Fibroblast of the conjunctiva (primary cell): ENCODE data around the gene DDX25.

ENCODE experiments used
- DNase-seq: peaks from one replicate; pipeline ENCODE4 v3.0.0-alpha.2; 2010; ENCODE audit warnings: low read depth

DDX25 gene

DNA sequence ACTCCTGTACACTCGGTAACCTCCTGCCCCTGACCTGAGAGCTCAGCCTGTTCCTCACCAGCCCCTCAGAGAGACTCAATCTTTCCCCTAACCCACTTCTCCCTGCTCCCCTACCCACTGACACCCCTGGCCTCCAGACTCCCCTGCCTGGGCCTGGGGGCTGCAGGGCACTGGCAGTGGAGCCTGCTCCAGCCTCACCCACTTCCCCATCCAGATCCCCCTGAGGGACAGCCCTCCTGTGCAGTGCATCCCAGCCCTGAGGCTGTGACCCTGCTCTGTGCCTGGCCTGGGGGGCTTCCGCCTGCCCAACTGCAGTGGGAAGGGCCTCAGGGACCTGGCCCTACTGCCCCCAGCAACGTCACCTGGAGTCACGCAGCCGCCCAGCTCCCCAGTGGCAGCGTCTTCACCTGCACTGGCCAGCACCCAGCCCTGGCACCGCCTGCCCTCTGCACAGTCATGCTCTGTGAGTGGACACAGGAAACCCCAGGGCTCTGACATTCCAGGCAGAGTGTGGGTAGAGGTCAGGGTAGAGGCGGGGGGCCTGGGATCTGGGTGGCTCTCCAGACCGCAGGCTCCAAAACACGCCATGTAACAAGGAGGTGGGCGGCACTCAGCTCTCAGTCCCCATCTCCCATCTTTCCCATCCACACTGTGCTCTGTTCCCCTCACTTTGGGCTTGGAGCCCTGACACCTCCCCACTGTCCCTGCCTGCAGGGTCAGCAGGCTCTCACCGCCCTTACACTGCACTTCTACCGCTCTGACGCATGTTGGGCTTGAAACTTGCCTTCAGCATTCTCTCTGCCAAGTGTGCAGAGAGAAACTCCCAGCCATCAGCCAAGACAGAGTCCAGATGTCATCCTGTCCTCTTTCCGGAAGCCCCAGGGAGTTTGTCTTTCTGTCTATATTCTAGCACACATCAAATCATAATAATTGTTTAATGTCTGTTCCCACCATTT is 46.7 kb downstream of the DDX25 start:
- no peak for DNase-seq

DNA sequence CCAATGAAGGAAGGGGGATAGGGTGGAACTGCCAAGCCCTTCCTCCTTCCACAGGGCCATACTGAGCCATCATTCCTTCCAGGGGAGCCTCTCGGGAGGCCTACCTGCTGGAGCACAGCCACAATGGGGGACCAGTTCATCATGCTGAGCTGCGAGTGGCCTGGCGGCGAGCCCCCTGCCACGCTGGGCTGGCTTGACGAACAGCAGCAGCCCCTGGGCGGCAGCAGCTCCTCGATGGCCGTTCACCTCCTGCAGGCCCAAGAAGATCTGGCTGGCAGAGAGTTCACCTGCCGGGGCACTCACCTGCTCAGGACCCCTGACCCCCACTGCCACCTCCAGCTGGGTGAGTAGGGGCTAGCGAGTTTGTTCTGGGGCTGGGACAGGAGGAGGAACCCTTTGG is 47.4 kb downstream of the DDX25 start:
- no peak for DNase-seq

DNA sequence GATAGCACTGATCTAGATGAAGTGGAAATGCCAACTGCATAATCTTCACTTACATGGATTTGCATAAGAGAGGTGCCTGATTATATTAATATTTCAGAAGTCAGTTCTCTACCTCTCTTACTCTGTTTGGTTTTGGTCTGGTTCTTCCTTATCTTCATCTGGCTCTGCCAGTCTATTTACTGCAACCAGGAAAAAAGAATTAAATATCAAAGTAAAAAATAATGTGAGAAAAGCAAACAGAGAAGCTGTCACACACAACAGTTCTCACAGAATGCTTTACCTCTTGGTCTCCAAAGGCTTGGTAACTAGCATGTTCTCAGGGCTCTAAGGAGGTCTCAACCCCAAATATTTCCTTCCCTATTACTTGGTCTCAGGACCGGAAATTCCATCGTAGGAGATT is 48.3 kb downstream of the DDX25 start:
- no peak for DNase-seq

DNA sequence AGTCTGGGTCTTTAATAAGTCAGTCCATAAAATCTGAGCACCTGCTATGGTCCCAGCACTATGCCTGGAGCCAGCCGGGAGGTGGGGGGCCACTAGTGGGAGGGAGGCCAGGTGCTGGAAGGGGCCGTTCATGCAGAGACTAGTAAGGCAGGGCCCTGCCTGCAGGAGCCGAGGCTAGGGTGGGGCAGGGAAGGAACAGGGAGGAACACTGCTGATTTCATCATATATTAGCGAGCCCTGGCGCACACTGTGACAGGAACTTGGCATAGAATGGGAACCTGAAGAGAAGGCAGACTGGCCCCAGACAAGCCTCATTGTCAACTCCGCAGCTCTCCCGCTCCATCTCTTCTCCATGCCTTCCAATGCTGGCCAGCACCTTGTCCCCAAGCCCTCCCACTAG is 48.7 kb downstream of the DDX25 start:
- no peak for DNase-seq

DNA sequence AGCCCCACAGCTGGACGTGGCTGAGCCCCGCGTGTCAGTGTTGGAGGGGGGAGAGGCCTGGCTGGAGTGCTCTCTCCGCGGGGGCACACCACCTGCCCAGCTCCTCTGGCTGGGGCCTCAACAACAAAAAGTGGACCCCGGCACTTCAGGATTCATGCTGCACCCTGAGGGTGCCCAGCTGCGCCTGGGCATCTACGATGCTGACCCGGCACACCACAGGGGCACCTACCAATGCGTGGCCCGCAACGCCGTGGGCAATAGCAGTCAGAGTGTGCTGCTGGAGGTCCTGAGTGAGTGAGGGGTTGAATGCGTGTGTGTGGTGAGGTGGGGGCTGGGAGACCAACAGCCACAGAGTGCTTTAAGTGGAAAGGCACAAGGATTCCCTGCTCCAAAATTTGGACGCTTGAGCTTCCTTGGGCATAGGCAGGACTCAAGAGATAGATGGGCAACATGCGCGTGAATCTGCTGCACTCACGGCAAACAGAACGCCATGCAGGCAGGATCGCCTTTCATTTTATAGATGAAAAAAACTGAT is 49.2 kb downstream of the DDX25 start:
- DNase-seq = no peak

DNA sequence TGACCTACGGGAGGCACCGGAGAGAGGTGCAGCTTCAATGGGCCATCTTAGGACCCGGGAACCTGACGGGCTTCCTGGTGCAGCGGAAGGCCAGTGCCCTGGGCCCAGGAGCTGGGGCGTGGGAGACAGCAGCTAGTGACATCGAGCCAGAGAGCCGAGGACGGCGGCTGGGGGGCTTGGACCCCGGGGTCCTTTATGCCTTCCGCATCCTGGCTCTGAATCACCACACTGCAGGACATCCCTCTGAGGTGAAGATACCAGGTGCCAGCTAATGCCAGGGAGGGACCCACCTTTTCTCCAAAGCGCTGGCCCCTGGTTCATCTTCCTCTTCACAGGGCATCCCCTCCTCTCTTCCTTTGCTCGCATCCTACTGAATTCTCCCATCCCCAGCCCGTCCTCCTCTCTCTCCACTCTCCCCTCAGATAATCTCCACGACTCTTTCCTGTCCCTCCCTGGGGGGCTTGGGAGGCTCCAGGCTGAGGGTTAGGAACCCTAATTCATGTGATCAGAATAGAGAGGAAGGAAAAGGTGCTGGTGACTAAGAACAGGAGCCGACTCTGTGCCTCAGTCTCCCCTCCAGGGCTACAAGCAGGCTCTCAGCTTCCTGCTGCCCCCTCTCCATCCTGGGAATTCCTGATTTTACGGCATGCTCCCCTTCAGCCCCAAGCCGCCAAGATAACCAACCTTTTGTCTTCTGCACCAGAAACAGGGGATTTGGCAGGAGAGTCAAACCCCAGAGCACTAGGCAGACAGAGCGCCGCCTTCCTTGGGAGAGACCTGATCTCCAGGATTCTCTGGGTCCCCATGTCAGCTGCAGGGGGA is 50.0 kb downstream of the DDX25 start:
- DNase-seq = no peak

DNA sequence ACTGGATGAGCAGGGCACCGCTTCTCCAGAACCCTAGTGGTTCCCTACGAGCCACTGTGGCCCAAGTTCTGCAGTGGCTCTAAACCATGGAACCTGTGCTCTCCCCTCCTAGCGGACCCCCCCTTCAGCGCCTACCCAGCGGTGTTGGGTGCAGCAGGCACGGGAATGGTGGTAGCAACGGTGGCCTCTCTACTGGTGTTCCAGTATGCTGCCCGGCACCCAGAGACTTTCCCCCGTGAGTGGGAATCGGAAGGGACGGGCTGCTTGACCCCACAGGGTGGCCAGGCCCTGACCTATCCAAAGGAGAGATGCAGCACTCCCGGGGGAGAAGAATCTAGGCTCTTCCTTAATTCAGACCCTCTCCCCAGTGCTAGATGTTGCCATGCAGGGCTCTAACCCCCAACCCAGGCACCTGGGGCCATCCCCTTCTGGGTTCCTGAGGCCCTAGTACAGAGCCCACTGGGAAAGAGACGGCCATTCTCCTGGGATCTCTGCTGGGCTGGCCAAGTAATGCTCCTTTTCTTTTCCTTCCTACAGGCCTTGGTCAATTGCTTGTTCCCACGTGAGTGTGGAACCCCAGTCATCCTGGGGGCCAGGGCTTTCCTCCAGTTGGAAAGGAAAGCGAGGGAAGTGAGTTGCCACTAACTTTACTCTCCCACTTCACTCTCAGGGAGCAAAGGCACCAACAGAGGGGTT is 50.8 kb downstream of the DDX25 start:
- DNase-seq = no peak

DNA sequence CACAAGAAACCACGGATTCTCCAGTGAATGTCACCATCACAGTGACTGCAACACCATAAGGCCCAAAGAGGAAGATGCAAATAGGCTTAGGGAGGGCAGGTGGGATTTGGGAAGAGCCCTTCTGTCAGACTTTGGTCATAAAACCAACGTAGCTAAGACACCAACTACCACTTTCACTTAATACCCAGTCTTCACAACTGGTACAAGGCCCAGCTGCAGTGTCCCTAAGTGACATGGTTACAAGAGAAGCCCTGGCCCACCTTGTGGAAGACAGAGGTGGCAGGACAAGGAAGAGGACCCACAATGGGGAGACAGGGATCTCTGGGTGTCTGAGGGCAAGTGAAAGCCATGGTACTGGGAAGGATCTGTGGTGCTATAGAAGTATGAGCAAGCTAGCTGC is 51.5 kb downstream of the DDX25 start:
- DNase-seq = no peak

DNA sequence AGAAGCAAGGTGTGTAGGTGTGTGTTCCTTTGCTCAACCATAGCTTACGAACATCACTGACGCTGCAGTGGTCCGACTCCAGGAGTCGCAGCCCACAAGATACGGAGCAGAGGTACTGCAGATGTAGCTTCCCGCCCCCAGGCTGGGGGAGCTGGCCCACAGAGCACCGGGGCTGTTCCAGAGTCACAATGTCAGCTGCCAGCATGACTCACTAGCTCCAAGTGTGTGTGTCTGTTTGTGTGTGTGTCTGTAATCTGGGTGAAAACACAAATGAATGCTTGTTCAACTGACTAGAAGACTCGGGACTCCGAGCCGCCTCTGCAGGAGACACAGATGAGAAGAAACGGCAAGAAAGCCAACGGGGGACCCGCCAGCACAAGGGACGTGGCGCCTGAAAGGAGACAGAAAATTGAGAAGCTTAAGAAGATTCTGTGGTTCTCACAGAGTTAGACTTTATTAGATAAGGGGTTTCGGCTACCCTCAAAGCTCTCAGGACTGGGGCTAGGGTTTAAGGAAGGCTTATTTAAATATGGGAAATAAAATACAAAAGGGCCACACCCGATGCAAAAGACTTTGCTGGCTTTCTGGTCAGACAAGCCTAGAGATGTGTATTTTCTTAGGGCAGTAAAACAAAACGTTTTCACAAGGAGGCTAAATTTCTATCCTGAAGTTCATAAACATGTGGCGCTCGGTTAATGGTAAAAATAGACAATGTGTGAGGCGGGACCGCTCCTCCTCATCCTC is 52.3 kb downstream of the DDX25 start:
- DNase-seq = no peak

DNA sequence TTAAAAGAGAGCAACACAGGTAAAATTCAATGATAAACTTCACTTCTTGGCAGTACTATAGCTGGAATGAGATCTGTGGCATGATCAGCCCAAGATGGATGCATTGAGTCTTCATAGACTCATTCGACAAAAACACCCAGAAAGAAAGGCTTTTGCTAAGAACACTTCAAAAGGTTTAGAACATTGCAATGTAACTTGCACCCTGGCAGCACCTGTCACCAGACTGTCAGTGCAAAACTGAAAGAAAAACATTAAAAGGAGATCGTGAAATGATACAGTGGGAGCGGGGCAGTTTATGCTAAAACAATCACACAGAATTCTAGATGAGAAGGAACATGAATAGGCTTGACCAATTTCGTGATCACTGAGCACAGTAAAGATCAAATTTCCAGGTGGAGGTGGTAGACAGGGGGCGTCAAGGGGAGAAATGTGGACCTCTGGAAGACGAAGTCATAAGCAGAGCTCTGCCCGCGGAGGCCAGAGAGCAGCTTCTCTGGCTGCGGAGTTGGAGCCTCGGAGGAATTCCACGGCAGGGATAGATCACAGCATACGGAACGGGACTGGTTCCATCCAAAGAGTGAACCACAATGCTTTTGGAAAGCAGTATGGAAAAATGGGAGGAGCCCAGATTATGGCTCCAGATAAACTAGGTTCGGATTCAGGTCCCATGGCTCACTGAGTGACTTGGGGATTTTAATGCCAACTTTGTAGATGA is 53.5 kb downstream of the DDX25 start:
- DNase-seq = no peak

DNA sequence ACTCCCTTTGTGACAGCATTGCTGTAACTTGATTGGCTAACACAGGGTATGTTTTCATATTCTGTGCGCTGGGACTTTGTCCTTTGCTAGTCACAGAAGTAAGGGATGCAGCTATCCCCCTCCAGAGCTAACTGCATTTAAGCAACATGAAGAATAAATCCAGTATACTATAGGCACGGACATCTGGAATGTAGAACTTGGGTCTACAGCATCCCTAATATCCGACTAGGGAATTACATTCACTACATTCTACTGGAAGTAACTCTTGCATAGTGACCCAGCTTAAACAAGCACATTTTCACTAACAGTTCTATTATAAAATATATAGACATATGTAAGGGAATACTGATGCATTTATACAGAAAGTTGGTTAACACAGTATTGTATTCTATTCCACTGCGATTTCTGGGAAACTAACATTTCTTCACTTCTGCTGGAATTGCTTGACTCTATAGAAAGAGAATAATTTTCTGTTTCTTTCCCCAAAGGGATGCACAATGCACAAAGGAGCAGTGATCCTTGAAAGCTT is 54.6 kb downstream of the DDX25 start:
- DNase-seq = no peak

DNA sequence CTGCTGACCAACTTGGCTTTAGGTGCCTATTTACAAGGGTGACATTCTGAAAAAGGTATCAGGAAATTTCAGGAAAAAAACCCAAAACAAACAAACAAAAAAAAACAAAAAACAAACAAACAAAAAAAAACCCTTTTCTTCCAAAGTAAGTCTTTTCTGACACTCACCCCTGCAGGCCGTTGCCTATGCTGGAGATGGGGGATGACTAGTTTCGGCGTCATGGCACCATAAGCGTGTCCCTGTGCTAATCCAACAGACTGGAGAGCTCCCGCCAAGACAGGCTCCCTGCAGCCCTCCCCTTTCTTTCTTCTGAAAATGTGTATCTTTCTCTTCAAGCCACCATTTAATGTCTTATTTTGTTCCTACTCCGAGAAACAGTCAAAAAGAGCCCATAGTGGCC is 55.2 kb downstream of the DDX25 start:
- no peak for DNase-seq

DNA sequence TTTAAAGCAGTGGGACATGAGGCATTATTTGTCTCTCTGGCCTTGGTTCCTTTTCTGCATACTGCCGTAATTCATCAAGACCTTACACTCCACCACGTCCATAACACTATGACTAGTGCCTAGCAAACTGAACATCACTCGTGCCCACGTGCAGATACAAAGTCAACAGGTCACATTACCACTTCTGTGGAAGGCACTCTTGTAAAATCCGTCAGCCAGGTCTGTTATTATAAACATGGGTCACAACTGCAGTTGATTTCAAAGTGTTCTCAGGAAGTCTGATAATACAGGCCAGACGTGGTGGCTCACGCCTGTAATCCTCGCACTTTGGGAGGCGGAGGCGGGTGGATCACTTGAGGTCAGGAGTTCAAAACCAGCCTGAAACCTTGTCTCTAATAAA is 55.6 kb downstream of the DDX25 start:
- no peak for DNase-seq

DNA sequence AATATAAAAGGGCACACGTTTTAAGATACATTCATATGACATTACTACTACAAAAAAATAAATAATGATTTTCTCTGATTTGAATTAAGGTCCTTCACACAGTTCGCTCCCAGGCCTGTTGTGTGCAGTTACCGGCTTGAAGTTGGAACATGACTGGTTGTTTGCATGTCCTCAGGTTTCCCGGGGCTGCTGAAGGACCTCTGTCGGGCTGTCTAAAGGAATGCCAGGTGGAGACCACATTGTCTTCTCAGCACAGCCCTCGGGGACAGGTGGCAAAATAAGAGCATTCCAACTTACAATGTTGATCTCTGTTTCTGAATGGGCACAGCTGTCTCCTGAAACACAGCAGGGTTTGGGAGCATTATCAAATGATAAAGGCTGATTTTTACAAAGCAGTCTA is 56.5 kb downstream of the DDX25 start:
- no peak for DNase-seq

DNA sequence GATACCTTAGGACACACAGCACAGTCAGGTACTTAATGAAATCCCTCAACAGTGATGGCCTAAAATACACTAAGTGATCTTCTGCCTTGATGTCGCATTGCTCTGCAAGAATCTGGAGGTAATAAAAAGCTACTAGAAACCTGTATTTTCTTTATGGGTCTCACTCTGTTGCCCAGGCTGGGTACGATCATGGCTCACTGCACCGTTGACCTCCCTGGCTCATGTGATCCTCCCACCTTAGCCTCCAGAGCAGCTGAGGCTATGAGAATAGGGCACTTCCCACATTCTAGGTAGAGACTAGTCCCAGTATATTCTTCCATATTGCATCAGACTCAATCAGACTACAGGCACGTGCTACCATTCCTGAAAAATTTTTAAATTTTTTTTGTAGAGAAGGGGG is 63.2 kb downstream of the DDX25 start:
- no peak for DNase-seq

DNA sequence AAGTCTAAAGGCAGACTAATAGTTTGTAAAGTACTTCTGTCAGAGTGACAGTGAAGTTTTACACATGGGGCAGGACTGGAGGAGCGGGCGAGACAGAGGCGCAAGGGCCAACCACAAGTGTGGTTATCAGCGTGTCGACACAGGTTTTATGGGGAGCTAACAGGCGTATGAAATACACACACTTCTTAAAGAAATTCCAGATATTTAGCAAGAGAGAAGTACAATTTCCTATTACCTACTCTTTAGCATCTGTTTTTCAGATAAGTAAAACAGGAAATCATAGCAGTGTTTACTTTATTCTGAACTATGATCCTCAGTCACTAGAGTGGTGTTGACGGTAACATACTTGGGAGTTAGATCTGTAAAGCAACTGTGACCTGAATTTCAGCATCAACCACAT is 64.0 kb downstream of the DDX25 start:
- no peak for DNase-seq

DNA sequence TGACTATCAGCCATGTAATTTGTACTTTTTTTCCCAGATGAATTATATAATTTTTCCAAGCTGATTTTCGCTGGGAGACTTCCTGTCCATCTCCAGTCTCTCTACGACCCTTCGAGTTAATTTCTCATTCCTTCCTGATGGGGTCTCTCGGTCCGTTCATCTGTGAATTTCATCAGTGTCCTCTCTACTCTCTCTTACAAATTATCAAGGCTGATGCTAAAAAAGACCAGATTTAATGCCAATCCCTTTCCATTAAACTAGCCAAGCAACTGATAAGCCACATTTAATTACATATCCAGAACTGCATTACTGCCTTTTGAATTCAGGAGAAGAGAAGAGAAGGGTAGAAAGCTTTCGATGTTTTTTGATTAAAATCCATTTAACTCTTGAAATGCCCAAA is 67.3 kb downstream of the DDX25 start:
- no peak for DNase-seq

DNA sequence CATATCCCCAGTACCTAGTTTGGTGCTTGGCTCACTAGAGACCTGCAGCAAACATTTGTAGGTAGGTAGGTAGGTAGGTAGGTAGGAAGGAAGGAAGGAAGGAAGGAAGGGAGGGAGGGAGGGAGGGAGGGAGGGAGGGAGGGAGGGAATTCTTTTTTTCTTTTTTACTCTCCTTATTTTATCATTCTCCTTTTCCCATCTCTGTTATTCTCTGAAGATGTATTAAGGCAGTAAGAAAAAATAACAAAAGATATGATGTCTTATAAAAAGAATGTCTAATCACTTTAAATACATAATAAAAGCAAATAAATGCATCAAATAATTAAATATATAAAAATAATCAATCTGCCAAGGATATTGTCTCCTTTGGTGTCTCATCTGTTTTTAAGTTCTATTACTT is 70.0 kb downstream of the DDX25 start:
- DNase-seq = no peak

DNA sequence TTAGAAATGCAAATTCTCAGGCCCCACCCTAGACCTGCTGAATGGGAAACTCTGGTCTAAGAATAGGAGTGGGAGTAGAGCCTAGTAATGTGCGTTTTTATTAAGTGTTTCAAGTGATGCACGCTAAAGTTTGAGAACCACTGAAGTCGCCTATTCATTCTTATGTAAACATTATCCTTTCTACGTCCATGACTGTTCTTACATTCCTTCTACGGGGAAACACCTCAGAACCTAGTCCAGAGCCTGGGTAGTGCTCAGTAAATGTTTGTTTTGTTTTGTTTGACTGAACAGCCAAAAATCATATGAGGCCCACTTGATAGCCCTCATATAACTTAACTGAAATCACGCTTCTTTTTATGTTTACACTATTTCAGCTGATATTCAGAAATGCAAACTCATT is 71.3 kb downstream of the DDX25 start:
- DNase-seq = no peak

DNA sequence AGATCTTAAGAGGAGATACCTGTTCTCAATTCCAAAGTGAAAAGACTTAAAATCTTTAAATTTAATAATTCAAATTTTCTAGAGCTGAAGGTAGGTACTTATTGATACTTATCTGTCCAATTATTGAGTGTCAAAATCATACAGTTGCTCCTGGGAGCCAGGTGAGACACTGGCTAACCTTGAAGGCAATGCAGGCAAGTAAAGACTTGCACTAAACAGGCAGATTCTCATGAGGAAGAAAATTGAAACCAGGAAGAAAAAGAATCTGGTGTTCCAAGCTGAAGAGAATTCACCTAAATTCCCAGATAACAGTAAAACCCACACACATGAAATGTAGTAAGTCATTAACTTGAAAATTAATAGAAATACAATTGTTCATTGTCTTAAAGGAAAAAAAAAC is 71.8 kb downstream of the DDX25 start:
- DNase-seq = no peak

DNA sequence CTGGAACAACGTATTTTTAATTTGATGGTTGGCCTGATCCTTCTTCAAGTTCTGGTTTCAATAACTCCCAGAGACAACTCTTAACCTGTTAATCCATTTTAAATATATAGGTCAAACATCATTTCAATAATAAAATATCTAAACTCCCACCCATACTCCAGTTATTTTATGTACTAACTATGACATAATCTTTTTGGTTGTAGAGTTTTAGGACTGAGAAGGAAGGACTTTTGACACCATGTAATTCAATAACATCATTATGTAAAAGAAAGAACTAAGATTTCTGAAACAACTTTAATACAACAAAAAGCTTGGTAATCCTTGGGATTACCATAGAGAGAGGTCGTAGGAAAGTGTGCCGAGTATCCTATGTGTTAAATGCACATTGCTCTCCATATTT is 73.0 kb downstream of the DDX25 start:
- DNase-seq = no peak
